DND-41 (cell line): ENCODE data around the gene UCHL3.

Experiments used
- ATAC-seq: fragments of 200-7000 bp; cut with Tn5 transposase; 3 replicates; pipeline ENCODE4 v1.9.1; 2021; ENCODE audit warnings: low read depth; ENCODE audit not compliant: insufficient read depth
- DNase-seq: peaks from one replicate; pipeline ENCODE4 v3.0.0-alpha.2; 2020
- H2AFZ ChIP-seq: 2 replicates; pipeline ENCODE4 v1.6.0; 2012; ENCODE audit warnings: low read depth, low read length
- H3K27ac ChIP-seq: 2 replicates; pipeline ENCODE4 v1.5.1; 2012; ENCODE audit warnings: low read length, inconsistent platforms
- H3K27me3 ChIP-seq: fragments of 200-600 bp; sonication (generic); 2 replicates; pipeline ENCODE4 v1.6.0; 2012; ENCODE audit warnings: low read length, mild to moderate bottlenecking, inconsistent platforms; ENCODE audit not compliant: insufficient read depth, poor library complexity
- H3K36me3 ChIP-seq: 2 replicates; pipeline ENCODE4 v1.5.1; 2012; ENCODE audit warnings: low read length, inconsistent platforms; ENCODE audit not compliant: insufficient read depth
- H3K4me1 ChIP-seq: 2 replicates; pipeline ENCODE4 v1.5.1; 2012; ENCODE audit warnings: mild to moderate bottlenecking, low read length; ENCODE audit not compliant: insufficient read depth
- H3K4me2 ChIP-seq: 2 replicates; pipeline ENCODE4 v1.6.0; 2012; ENCODE audit warnings: mild to moderate bottlenecking, moderate library complexity, low read length, inconsistent platforms; ENCODE audit not compliant: insufficient read depth
- H3K4me3 ChIP-seq, 2 experiments: fragments of 200-600 bp in 1 of 2; shearing (Covaris generic) in 1 of 2; 2 replicates each; pipeline ENCODE4 v1.5.1; 2012 to 2016; ENCODE audit warnings: inconsistent platforms in 2 of 2, low read length in 2 of 2, mild to moderate bottlenecking in 2 of 2, low read depth in 1 of 2, moderate library complexity in 1 of 2
- H3K79me2 ChIP-seq: 2 replicates; pipeline ENCODE4 v1.6.0; 2012; ENCODE audit warnings: low read length, inconsistent platforms; ENCODE audit not compliant: insufficient read depth
- H3K9ac ChIP-seq: 2 replicates; pipeline ENCODE4 v1.6.0; 2012; ENCODE audit warnings: low read depth, mild to moderate bottlenecking, inconsistent platforms, low read length, moderate library complexity
- H3K9me3 ChIP-seq: 2 replicates; pipeline ENCODE4 v1.5.1; 2012; ENCODE audit warnings: low read length, moderate library complexity, mild to moderate bottlenecking, inconsistent platforms; ENCODE audit not compliant: insufficient read depth, severe bottlenecking
- H4K20me1 ChIP-seq: 2 replicates; pipeline ENCODE4 v1.6.0; 2012; ENCODE audit warnings: low read length; ENCODE audit not compliant: insufficient read depth
- EZH2 ChIP-seq: IDR thresholded peaks from 3 replicates; pipeline ENCODE4 v1.6.1; 2012; ENCODE audit warnings: borderline replicate concordance, low read depth, mild to moderate bottlenecking, moderate library complexity, low read length, inconsistent platforms; ENCODE audit not compliant: severe bottlenecking
- TF ChIP-seq, protein P1 (sequence below): IDR thresholded peaks from 2 replicates; pipeline ENCODE4 v1.5.1; 2012; ENCODE audit warnings: borderline replicate concordance, low read length, moderate library complexity, mild to moderate bottlenecking; ENCODE audit not compliant: poor library complexity, severe bottlenecking; ENCODE audit errors: extremely low read depth

UCHL3 gene

DNA sequence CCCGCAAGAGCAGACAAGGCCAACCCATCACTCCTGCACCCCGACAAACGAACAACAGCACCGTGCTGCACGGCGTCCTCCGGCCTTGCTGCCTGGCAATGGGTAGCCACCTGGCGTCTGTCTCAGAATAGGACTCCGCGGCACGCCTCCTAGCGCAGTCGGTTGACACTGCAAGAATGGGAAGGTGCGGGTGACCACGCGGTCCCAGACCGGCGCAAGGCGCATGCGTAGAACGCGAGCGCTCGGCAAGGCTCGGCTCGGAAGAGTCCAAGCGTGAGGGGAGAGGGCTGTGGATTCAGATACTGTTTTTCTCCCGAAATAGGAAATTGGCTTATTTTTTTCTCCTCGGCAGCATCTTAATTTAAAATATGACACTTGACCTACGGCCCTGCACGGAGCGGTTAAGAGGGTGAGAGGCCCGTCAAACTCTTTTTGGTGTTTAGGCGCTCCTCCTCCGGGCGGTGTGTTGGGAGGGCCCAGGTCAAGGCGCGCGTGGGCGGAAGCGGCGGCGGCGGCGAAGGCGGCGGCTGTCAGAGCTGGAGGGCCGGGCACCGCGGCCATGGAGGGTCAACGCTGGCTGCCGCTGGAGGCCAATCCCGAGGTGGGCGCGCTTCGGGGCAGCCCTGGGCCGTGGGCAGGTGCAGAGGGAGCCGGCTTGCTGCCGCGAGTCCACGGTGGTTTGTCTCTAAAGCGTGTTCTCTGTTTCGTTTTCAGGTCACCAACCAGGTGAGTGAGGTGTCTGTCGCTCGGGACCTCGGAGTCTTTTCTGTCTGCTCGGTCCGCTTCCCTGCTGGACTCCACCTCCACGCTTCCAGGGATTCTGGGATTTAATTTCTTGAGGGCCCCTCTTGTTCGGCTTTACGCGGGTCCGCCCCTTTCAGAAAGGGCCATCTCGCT, at the start of gene UCHL3:
Gene UCHL3 (plus strand): TSS at position 530 of the 897 bp plus-strand sequence. CDS start 30 bp downstream, at position 560.
- peak within 1 kb of the TSS; percentile 71 to 81 for H3K4me3 ChIP-seq
- peak; percentile 93 for ATAC-seq
- TF ChIP-seq EZH2: no peak
- TF ChIP-seq, protein P1, sequence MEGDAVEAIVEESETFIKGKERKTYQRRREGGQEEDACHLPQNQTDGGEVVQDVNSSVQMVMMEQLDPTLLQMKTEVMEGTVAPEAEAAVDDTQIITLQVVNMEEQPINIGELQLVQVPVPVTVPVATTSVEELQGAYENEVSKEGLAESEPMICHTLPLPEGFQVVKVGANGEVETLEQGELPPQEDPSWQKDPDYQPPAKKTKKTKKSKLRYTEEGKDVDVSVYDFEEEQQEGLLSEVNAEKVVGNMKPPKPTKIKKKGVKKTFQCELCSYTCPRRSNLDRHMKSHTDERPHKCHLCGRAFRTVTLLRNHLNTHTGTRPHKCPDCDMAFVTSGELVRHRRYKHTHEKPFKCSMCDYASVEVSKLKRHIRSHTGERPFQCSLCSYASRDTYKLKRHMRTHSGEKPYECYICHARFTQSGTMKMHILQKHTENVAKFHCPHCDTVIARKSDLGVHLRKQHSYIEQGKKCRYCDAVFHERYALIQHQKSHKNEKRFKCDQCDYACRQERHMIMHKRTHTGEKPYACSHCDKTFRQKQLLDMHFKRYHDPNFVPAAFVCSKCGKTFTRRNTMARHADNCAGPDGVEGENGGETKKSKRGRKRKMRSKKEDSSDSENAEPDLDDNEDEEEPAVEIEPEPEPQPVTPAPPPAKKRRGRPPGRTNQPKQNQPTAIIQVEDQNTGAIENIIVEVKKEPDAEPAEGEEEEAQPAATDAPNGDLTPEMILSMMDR: peak; percentile 93

DNA sequence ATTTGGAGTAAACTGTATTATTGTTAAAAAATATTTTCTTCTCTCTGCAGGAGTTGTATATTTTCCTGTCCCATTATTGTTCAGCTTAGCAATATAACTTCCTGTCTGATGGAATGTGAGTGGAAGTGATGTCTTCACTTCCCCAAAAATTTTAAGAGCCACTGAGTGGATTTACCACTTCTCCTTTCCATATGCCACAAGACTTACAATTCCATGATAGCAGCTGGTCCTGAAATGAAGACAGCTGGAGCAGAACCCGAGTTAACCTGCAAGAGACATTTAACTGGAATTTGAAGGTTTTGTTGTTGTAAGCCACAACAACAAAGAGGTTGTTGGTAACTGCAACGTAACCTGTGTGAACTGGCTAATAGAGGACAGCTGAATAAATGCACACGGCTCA, 44.3 kb upstream of the UCHL3 start:
- Histone ChIP-seq H3K27me3 (no peaks in the 10 kb centered on the region), H3K36me3 (no peaks in the 10 kb centered on the region), H3K9me3 (no peaks in the 10 kb centered on the region), H3K79me2 (no peaks in the 10 kb centered on the region), H3K4me1 (no peaks in the 10 kb centered on the region), H3K4me3 (no peak overlapping the region), H3K9ac (no peak overlapping the region), H4K20me1 (no peaks in the 10 kb centered on the region), H2AFZ (no peak overlapping the region), H3K4me2 (no peak overlapping the region), H3K27ac (no peak overlapping the region)
- no peak for DNase-seq
- ATAC-seq: no peak
- no peak for TF ChIP-seq EZH2
- TF ChIP-seq, protein P1: no peak

More for the DNA sequence above, at the start of gene UCHL3:
- Histone ChIP-seq H4K20me1 (peaks cover 3% of the 10 kb centered on the region; the same call in 1 of the 2 replicates), H2AFZ (peak within 1 kb of the TSS; percentile 90), H3K9ac (peak within 1 kb of the TSS; percentile 62), H3K27me3 (no peaks in the 10 kb centered on the region), H3K36me3 (peaks cover 13% of the 10 kb centered on the region; the same call in 1 of the 2 replicates), H3K27ac (peak within 1 kb of the TSS; percentile 90), H3K9me3 (no peaks in the 10 kb centered on the region), H3K4me2 (peak within 1 kb of the TSS; percentile 86), H3K4me1 (peaks cover 41% of the 10 kb centered on the region), H3K79me2 (peaks cover 38% of the 10 kb centered on the region)
- peak; percentile 96 for DNase-seq

DNA sequence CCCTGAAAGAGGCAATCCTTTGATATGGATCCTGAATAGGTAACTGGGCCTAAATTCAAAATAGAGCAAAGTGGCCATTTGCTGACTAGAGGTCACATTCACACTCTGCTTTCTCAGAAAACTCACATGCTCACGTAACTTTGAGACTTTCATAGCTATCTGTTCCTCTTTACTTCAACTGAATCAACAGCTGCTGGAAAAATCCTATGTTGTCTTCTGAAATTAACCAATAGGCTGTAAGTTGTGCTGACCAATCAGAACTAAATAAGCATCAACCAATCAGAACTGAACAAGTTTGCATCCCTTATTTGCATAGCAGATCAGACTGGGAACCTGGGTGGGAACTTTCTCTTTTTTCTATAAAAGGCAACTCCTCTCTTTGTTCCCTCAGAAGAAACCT, 43.6 kb upstream of the UCHL3 start:
- H3K36me3 ChIP-seq: no peaks in the 10 kb centered on the region
- TF ChIP-seq EZH2: no peak
- TF ChIP-seq, protein P1: no peak

More for the DNA sequence above, 43.6 kb upstream of the UCHL3 start:
- no peak overlapping the region for H2AFZ ChIP-seq
- H3K4me1 ChIP-seq: no peaks in the 10 kb centered on the region
- no peaks in the 10 kb centered on the region for H3K9me3 ChIP-seq
- H4K20me1 ChIP-seq: no peaks in the 10 kb centered on the region
- ATAC-seq (no peak), DNase-seq (no peak)
- H3K9ac ChIP-seq: no peak overlapping the region
- H3K4me3 ChIP-seq: no peak overlapping the region
- no peaks in the 10 kb centered on the region for H3K79me2 ChIP-seq
- H3K27ac ChIP-seq: no peak overlapping the region
- H3K27me3 ChIP-seq: no peaks in the 10 kb centered on the region
- H3K4me2 ChIP-seq: no peak overlapping the region
